ENCODE data around the gene LIPA. TPM values are rescaled to one million over a fixed set of nuclear protein-coding genes. Genes with fewer than 3 reads are reported as not detected.

Gene LIPA
- total and polyA plus RNA-seq, 9 of the 15 experiments (the other 6 are each of a cell fraction or from before 2014, with no cell fraction given): 0.07 to 0.40 (median 0.15) TPM; not detected in 1

DNA sequence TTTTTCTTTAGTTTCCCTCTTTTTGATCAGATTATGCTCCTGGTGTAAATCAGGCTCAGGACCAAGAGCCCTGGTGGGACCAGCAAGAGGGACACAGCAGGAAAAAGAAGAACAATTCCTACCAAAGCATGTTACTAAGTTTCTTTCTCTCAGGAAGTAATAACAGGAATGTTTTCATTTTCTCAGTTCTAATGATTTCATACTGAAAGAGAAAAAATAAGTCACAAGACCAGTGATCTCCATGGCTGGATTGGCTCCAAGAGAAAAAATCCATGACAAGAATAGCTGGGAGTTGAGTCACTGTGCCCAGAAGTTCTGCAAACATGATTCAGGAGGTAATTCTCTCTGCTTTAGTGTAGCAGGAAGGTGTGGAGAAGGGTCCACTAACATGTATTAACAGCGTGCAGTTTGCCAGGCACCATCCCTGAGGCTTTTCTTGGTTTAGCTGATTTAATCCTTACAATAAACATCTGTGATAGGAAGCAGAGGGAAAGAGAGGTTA is 26.5 kb upstream of the LIPA start:
- Histone ChIP-seq H3K4me3 (no peak overlapping the region), H4K20me1 (replicated peaks; ENCODE audit: control insufficient read depth, insufficient read depth, low read length) (no peaks in the 10 kb centered on the region), H3K9ac (ENCODE audit: insufficient read depth in 1 of 2, low read depth in 2 of 2, low read length in 2 of 2) (no peak overlapping the region), H3K27ac (ENCODE audit: extremely low read depth, low read depth, low read length) (no peak overlapping the region), H3K36me3 (ENCODE audit: control insufficient read depth, insufficient read depth, low read length) (no peaks in the 10 kb centered on the region), H3K79me2 (ENCODE audit: control insufficient read depth, insufficient read depth, low read length) (no peaks in the 10 kb centered on the region), H3K9me1 (ENCODE audit: control insufficient read depth, insufficient read depth, low read length) (no peaks in the 10 kb centered on the region), H3K4me2 (ENCODE audit: insufficient read depth, low read length) (no peak overlapping the region), H3K9me3 (replicated peaks; ENCODE audit: control insufficient read depth, insufficient read depth, low read depth, low read length) (no peaks in the 10 kb centered on the region), H3K27me3 (ENCODE audit: control insufficient read depth in 2 of 2, insufficient read depth in 2 of 2, low read length in 2 of 2) (peaks cover 0 to 4% of the 10 kb centered on the region in 2 experiments; a peak in 1 of 5 replicates), H2AFZ (ENCODE audit: low read depth, low read length) (no peak overlapping the region), H3K4me1 (replicated peaks in 1 of 2; ENCODE audit: control insufficient read depth in 2 of 2, insufficient read depth in 2 of 2, low read length in 2 of 2) (no peaks in the 10 kb centered on the region)
- ATAC-seq (no peak), FAIRE-seq (no peak), DNase-seq (ENCODE audit: extremely low read depth in 1 of 4, low spot score in 3 of 4) (no peak)
- in situ Hi-C loops (cut with MboI) (no loop called here), intact Hi-C loops (cut with micrococcal nuclease) (no loop called here)
- ChIA-PET POLR2A (no interaction called here), CTCF (ENCODE audit: low intra/inter-chr PET ratio) (no interaction called here)
- WGBS (ENCODE audit: insufficient coverage, low coverage, missing lambda C conversion rate): 0% methylated on average over 1 of the region's 1 CpG
- BruUV-seq (replicated peaks): no TSS peak
- no peak for TF ChIP-seq FOXK2 (conservative IDR thresholded peaks at IDR 0.05 in 1 of 2, IDR thresholded peaks at IDR 0.05 in 1 of 2; ENCODE audit: low read depth in 2 of 2)
- no peak for TF ChIP-seq ZBTB9 (CRISPR knock-in tag; IDR thresholded peaks at IDR 0.05)
- no peak for TF ChIP-seq POLR2B (IDR thresholded peaks at IDR 0.05; ENCODE audit: low read depth, partially characterized antibody)
- TF ChIP-seq, protein P1, sequence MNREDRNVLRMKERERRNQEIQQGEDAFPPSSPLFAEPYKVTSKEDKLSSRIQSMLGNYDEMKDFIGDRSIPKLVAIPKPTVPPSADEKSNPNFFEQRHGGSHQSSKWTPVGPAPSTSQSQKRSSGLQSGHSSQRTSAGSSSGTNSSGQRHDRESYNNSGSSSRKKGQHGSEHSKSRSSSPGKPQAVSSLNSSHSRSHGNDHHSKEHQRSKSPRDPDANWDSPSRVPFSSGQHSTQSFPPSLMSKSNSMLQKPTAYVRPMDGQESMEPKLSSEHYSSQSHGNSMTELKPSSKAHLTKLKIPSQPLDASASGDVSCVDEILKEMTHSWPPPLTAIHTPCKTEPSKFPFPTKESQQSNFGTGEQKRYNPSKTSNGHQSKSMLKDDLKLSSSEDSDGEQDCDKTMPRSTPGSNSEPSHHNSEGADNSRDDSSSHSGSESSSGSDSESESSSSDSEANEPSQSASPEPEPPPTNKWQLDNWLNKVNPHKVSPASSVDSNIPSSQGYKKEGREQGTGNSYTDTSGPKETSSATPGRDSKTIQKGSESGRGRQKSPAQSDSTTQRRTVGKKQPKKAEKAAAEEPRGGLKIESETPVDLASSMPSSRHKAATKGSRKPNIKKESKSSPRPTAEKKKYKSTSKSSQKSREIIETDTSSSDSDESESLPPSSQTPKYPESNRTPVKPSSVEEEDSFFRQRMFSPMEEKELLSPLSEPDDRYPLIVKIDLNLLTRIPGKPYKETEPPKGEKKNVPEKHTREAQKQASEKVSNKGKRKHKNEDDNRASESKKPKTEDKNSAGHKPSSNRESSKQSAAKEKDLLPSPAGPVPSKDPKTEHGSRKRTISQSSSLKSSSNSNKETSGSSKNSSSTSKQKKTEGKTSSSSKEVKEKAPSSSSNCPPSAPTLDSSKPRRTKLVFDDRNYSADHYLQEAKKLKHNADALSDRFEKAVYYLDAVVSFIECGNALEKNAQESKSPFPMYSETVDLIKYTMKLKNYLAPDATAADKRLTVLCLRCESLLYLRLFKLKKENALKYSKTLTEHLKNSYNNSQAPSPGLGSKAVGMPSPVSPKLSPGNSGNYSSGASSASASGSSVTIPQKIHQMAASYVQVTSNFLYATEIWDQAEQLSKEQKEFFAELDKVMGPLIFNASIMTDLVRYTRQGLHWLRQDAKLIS (CRISPR knock-in tag; IDR thresholded peaks at IDR 0.05): no peak
- no peak for TF ChIP-seq STAT6 (CRISPR knock-in tag; IDR thresholded peaks at IDR 0.05)
- TF ChIP-seq ZEB2 (IDR thresholded peaks at IDR 0.05): no peak
- no peak for TF ChIP-seq TRIM28 (IDR thresholded peaks at IDR 0.05)
- no peak for TF ChIP-seq SP1 (CRISPR knock-in tag; IDR thresholded peaks at IDR 0.05)
- TF ChIP-seq C11orf30 (IDR thresholded peaks at IDR 0.05; ENCODE audit: low read depth): no peak
- no peak for TF ChIP-seq PHF20 (IDR thresholded peaks at IDR 0.05; ENCODE audit: partially characterized antibody)
- no peak for TF ChIP-seq BCLAF1 (IDR thresholded peaks at IDR 0.05; ENCODE audit: borderline replicate concordance in 1 of 2, control insufficient read depth in 1 of 2, low read depth in 2 of 2, low read length in 1 of 2)
- TF ChIP-seq PRMT5 (CRISPR knock-in tag; IDR thresholded peaks at IDR 0.05): no peak

All from K562 (cell line).